ENCODE data around the gene NPC1.
"Not testable (repeated sequence)": the region's sequence is repeated elsewhere in the genome, so short reads cannot be mapped to it uniquely, and the experiment has no call there.

The NPC1 gene

DNA sequence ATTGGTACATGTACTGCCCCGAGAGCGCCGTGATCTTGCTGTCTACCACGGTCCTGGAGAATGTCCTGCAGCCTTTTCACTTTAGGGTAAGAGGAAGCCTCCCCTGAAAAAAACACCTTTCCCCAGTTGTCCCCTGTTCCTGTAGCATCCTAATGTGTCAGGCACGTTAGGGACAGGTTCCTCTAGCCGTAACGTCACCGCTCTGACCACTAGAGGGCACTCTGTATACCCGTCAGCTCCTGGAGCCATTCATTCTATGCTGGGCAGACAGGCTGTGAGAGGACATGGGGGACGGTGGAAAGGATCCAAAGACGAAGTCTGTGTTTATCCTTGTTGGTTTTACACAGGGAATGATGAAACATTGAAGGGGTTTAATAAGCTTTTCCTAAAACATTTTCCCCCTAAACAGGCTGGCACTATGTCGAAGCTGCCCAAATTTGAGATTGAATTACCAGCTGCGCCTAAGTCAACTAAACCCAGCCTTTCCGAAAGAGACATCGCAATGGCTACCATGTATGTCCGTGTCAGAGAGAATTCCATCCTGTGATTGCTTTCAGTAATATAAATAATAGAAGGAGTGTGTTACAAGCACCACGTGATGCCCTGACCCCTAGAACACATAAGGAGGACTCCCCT is 70.3 kb downstream of the NPC1 start:
- DNase-seq: no peak

DNA sequence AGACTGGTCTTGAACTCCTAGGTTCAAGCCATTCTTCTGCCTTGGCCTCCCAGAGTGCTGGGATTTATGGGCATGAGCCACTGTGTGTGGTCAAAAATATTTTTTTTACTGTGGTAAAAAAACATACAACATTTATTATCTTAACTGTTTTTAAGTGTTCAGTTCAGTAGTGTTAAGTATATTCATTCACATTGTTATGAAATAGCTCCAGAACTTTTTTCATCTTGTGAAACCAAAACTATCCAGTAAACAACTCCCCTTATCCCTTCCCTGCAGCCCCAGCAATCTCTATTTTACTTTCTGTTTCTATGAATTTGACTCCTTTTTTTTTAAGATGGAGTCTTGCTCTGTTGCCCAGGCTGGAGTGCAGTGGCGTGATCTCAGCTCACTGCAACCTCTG is 73.7 kb downstream of the NPC1 start:
- DNase-seq: no peak

DNA sequence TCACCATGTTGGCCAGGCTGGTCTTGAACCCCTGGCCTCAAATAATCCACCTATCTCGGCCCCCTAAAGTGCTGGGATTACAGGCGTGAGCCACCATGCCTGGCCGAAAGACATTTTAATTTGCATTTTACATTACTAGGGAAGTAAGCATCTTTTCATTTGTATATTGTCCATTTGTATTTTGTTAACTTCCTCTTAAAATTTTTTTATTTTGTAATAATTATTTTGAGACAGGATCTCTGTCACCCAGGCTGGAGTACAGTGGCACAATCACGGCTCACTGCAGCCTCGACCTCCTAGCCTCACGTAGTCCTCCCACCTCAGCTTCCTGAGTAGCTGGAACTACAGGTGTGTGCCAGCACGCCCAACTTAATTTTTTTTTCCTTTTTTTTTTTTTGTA is 74.1 kb downstream of the NPC1 start:
- not testable (repeated sequence) for DNase-seq

DNA sequence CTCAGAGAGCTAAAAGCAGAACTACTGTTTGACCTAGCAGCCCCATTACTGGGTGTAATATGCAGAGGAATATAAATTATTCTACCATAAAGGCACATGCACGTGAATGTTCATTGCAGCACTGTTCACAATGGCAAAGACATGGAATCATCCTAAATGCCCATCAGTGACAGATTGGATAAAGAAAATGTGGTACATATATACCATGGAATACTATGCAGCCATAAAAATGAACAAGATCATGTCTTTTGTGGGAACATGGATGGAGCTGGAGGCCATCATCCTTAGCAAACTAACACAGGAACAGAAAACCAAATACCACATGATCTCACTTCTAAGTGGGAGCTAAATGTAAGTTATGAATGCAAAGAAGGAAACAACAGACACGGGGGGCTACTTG is 75.4 kb downstream of the NPC1 start:
- not testable (repeated sequence) for DNase-seq

DNA sequence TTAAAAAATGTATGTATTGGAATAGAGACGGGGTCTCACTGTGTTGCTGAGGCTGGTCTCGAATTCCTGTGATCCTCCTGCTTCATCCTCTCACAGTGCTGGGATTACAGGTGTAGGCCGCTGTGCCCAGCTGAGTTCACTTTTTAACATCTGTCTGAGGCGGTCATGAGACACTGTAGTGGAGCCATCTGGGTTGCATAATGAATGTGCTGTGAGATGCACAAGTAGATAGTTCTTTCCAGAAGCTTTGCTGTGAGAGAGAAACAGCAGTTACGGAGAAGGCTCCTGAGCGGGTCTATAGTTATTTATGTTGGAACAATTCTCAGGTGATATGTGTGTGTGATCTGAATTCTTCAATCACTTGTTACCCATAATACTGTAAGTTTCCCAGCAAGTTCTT is 79.9 kb downstream of the NPC1 start:
- no peak for DNase-seq

DNA sequence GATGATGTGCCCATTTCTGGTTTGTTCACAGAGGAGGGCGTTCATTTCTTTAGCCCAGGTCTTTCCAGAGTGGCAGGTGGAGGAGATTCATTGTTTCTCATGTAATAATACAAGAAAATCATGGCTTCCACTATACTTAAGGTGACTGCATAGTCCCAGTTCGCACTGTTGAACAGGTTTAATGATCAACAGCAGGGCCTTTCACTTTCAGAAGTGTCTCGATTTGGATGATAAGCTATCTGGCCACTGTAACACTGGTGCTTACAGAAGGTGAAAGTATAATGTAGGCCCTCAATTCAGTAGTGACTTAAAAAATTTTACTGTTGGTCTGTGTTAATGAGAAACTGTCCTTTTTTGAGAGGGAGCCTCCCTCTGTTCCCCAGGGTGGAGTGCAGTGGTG is 81.6 kb downstream of the NPC1 start:
- no peak for DNase-seq

DNA sequence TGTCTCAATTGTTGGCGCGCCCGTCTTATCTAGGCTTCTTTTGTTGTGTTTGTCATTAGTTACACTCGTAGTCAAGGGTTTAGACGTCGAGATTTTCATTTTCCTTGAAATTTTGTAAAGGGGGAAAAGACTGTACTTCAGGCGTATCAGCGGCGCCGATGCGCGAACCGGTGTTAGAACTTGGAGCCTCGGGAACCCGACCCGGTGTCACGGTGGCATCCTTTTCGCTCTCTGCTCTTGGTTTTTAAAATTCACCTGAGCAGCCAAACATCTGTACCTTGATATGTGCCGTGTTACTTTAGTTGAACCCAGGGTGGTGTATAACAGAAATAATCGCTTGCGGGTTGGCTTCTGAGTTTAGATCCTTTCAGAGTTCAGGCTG is 82.4 kb downstream of the NPC1 start:
- no peak for DNase-seq

DNA sequence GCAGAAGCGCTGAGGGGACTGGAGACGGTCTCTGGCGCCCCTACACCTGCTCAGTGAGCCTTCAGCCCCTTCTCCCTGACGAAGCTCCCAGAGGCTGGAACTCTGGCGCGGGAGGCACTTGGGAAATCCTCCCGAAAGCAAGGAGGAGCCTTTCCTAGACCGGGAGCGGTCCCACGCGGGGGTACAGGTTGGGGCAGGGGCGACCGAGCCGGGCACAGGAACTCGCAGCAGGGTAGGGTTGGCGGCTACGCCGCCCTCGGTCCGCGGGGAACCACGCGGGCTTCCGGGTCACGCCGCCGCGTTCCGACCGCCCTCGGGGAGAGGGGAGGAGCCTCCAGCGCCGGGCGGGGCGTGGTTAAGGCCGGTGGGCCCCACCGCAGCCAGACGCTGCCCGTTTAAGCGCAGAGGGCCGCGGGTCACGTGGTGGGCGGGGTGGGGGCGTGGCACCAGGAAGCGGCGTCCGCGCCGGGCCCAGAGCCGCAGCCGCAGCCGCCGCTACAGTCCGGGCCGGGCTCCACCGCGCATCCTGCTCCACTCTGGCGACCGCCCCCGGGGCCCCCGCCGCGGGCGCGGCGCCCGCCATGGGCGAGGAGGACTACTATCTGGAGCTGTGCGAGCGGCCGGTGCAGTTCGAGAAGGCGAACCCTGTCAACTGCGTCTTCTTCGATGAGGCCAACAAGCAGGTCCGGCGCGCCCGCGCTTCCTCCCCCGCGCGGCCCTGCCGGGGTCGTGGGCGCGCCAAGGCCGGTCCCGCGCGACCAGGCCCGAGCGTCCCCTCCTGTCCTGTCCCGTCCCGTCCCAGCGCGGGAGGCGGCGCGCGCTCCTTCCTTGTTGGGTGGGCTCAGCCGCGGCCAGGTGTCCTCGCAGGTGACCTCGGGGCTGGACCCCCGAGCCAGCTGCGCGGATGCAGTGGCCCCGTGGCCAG is 83.0 kb downstream of the NPC1 start, which contains the start of gene RMC1:
Gene RMC1 (plus strand): TSS at position 474 of the 925 bp plus-strand sequence. CDS start 108 bp downstream, at position 582.
- peak; percentile 49 for DNase-seq

DNA sequence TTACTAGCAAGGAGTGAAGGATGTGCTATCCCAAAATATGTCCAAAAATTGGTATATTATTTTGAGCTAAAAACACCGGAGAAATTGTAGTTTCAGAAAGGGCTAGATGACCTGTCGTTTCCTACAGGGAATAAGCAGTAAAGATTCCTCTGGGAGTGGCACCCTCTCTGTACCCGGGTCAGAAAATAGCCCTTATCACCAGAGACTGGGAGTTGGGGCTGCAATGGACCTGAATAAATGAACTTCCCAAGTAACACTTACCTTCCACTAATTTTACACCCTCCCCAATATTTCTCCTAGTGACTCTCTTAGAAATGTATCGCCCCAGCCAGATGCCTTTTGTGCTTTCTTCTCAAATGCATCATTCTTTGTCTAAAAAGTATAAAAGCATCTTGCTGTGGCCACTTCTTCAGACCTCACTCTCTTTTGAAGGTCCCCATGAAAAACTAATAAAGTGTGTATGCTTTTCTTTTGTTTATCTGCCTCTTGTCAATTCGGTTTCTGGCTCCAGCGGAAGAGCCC is 83.7 kb downstream of the NPC1 start:
- DNase-seq: no peak

DNA sequence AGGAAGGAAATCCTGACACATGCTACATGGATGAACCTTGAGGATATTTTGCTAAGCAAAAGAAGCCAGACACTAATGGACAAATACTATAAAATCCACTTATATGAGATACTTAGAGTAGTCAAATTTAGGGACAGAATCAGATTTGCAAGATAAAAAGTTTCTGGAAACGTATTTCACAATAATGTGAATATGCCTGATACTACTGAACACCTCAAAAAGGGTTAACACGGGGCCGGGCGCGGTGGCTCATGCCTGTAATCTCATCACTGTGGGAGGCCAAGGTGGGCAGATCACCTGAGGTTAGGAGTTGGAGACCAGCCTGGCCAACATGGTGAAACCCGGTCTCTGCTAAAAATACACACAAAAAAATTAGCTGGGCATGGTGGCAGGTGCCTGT is 84.7 kb downstream of the NPC1 start:
- DNase-seq: no peak

DNA sequence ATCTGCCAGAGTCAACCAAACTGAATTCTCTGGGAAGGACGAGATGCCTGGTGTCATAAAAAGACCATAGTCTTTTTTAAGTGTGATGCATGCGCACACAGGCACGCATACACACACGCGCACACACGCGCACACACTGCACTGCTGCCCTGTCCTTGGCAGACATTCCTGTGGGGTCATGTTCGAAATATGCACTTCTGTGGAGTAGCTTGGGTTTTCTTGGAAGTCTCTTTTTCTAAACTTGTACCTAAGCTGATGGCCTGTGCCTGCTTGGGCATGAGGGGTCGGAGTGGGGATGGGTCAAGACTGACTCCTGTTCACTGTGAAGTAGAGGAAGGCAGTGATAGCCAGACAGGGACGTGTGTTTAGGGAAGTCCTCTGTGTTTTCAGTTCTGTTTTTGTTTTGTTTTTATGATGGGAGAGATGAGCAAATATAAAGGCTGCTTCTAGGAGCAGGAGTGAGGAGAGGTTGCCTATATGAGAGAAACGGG is 87.0 kb downstream of the NPC1 start:
- no peak for DNase-seq

DNA sequence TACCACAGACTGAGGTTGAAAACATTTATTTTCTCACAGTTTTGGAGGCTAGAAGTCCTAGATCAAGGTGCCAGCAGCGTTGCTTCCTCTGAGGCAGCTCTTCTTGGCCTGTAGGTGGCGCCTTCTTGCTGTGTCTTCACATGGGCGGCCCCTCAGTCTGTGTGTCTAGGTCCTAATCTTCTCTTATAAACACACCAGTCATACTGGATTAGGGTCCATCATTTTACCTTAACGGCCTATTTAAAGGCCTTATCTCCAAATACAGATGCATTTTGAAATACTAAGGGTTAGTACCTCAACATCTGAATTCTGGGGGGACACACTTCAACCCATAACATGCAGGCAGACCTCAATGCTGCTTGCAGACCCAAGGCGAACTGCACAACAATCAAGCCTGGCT is 87.4 kb downstream of the NPC1 start:
- DNase-seq: no peak

DNA sequence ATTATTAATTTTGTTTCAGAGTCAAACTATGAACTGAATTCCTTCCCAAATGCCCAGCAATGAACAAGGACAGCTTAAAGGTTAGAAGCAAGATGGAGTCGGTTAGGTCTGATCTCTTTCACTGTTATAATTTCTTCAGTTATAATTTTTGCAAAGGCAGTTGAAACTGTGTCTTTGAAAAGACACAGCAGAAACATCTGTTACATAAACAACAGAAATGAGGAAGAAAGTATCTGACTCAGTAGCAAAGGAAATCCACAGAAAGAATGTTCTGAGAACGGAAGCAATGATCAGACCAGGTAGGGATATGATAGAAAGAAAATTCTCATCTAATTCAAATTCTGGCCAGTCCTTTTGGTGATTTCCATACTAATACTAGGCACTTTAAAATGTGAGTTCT is 88.2 kb downstream of the NPC1 start:
- DNase-seq: no peak

DNA sequence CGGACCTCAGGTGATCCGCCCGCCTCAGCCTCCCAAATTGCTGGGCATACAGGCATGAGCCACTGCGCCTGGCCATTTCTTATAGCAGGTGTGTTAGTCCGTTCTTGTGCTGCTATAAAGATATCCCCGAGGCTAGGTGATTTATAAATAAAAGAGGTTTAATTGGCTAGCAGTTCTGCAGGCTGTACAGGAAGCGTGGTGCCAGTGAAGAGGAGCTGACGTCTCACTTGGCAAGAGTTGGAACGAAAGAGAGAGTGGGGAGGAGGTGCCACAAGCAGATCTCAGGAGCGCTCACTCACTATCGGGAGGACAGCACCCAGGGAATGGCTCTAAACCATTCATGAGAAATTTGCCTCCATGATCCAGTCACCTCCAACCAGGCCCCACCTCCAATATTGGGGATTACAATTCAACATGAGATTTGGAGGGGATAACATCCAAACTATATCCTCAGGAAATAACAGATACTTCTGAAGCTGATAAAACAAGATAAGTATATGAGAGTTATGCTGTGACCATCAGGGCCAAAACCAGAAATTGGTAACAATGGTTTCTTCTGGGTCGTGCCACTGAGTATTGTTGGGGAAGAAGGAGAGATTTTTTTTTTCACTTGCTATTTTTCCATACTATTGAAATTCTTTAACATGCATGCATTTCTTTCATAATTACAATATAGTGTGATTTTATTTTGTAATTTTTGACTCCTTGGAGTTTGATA is 90.4 kb downstream of the NPC1 start:
- DNase-seq: no peak

DNA sequence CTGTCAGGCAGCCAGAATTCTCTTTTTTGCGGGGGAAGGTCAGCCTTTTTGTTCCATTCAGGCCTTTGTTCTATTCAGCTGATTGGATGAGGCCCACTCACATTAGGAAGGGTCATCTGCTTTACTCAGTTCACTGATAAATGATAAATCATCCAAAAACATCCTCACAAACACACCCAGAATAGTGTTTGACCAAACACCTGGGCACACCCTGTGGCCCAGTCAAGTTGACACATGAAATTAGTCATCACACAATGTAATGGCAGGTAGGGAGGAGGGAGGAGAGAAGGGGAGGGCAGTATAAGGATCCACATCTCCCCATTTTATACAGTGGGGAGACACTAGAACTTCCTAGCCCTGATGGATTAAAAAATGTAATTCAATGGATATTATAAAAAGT is 91.3 kb downstream of the NPC1 start:
- DNase-seq: no peak

DNA sequence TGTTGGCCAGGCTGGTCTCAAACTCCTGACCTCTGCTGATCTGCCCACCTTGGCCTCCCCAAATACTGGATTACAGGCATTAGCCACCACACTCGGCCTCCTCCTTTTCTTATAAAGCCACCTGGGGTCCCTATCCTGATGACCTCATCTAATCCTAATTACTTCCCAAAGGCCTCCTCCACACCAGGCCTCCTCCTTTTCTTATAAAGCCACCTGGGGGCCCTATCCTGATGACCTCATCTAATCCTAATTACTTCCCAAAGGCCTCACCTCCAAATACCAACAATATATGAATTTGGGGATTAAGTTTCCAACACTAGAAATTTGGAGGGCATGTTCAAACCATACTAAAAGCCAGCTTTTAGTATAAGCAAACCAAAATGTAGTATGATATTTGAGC is 92.7 kb downstream of the NPC1 start:
- DNase-seq: peak; percentile 59

DNA sequence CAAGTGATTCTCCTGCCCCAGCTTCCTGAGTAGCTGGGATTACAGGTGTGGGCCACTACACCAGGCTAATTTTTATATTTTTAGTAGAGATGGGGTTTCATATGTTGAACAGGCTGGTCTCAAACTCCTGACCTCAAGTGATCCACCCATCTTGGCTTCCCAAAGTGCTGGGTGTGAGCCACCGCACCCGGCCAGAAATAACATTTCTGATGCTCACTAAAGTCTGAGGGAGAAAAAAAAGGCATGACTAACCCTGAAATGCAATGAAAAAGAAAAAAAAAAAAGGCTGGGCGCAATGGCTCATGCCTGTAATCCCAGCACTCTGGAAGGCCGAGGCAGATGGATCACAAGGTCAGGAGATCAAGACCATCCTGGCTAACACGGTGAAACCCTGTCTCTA is 96.7 kb downstream of the NPC1 start:
- DNase-seq: not testable (repeated sequence)

DNA sequence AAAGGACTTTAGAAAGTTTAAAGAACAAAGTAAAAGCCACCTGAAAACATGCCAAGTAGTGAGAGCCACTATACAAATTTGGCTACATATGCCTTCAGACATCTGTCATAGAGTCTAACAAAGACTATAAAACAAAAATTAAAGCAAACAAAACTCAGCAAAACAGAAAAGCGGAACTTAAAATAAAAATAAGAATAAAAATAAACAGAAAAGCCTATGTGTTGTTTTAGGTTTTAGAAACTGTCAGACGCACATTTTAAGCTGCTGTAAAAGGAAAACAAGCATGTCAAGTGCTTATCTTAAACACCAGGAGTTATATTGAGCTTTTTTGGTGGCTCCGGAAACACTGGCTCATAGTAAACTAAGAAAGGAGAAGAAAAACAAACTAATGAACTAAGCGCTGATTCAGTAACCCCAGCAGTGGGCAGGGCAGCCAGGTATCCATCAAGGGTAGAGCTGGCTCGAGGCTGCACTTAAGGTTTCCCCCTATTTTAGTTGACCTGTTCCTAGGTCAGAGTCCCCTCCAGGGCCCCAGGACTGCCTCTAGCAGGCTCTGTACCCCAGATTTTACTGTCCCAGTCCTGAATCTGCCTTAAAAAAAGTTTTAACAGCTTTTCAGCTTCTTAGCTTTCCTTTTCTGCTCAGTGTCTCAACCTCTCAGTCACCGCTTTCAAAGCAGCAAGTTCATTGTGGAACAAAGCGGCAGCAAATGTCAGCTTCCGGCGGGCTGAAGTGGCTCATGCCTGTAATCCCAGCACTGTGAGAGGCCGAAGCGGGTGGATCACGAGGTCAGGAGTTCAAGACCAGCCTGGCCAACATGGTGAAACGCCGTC is 98.4 kb downstream of the NPC1 start:
- no peak for DNase-seq

DNA sequence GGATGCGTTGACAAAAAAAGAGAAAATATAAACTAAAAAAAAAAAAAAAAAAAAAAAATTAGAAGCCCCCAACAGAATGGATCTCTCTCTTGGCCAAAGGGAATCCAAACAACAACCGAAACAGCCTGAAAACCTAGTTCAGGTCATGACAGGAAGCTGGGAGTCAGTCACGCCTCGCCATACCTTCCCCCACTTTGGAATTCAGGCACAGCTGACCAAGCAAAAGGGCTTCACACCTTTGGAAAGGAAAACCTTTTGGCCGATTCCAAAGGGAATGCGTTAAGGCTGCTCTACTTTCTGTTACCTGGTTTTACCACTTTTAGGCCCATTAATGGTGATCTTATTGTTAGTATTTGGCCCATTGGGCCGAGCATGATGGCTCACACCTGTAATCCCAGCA is 100.9 kb downstream of the NPC1 start:
- DNase-seq: no peak

DNA sequence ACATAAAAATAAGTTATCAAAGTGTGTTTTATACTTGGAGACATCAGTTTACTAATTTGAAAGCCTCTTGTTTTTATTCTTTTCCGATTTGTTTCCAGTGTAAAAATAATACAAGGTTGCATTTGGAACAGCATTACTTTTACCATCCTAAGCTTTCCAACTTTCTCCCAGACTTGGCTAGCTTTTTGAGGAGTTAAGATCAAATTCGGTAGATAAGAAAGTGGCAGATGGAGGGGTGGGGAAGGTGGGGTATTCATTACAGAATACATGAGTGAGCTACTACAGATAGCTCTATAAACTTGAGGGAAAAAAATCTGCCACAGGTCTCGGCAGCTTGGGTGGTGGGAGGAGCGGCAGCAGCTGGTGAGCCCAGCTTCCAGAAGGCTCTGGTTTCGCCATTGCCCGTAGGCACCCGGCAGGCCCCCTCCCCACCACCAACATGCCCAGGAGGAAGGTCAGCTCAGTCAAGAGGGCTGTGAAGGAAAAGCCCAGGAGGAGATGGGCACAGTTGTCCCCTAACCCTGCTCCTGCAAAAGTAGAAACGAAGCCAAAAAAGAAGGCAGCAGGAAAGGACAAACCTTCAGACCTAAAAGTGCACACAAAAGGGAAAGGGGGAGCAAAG is 101.6 kb downstream of the NPC1 start:
- peak; percentile 40 for DNase-seq
